AG09309 (cell line): Measurements from ENCODE around the gene TMEM209.
"Not testable (repeated sequence)": the region's sequence is repeated elsewhere in the genome, so short reads cannot be mapped to it uniquely, and the experiment has no call there.

Experiments used
- DNase-seq: peaks from one replicate; pipeline ENCODE4 v3.0.0-alpha.2; 2010; ENCODE audit warnings: low read depth
- H3K4me3 ChIP-seq: 2 replicates; pipeline ENCODE4 v1.5.1; 2011; ENCODE audit warnings: mild to moderate bottlenecking, low read depth, low read length, moderate library complexity; ENCODE audit not compliant: control insufficient read depth
- TF ChIP-seq, protein P1 (sequence below): IDR thresholded peaks from 2 replicates; pipeline ENCODE4 v1.5.1; 2011; ENCODE audit warnings: mild to moderate bottlenecking, low read depth, low read length, inconsistent platforms; ENCODE audit not compliant: insufficient read depth, control insufficient read depth; ENCODE audit errors: missing control alignments

Gene TMEM209

DNA sequence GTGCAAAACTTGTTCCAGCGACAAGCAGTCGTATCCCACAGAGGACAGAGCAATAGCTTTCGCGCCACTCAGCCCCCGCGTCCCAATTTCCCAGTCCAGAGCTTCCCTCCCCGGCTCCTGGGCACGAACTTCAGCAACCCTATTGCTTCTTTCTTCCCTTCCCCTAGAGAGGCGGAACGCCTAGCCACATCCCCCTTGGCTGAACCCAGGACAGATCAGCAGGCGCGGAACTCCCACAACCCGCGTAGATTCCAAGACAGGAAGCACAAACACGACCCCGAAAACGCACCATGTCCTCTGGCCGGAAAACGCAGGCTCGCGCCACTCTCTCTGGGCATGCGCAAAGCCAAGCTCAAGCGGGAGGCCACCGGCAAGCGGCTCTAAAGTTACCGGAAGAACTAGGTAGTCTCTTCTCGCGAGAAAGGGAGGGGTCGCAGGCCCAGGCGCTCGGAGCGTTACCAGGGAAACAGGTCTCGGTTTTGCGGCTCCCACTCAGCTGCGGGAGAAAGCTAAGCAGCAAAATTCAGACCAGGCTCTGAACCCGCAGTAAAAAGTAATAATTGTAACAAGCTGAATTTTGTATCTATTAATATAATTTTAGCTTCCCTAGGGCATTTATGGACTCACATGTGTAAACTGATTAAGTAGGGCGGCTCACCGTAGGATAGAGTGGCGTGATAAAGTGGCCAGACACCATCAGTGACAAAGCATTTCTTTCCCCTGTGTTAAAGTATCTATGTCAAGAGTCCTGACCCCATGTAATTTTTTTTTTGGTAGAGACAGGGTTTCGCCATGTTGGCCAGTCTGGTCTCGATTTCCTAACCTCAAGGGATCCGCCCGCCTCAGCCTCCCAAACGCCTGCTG, at the start of gene TMEM209:
Gene TMEM209, minus strand, starts transcription at position 323 of the 864 bp plus-strand sequence. Its CDS starts 31 bp downstream, at position 292.
- TF ChIP-seq, protein P1, sequence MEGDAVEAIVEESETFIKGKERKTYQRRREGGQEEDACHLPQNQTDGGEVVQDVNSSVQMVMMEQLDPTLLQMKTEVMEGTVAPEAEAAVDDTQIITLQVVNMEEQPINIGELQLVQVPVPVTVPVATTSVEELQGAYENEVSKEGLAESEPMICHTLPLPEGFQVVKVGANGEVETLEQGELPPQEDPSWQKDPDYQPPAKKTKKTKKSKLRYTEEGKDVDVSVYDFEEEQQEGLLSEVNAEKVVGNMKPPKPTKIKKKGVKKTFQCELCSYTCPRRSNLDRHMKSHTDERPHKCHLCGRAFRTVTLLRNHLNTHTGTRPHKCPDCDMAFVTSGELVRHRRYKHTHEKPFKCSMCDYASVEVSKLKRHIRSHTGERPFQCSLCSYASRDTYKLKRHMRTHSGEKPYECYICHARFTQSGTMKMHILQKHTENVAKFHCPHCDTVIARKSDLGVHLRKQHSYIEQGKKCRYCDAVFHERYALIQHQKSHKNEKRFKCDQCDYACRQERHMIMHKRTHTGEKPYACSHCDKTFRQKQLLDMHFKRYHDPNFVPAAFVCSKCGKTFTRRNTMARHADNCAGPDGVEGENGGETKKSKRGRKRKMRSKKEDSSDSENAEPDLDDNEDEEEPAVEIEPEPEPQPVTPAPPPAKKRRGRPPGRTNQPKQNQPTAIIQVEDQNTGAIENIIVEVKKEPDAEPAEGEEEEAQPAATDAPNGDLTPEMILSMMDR: no peak
- peak; percentile 85 for DNase-seq
- peak within 1 kb of the TSS; percentile 71 for H3K4me3 ChIP-seq

DNA sequence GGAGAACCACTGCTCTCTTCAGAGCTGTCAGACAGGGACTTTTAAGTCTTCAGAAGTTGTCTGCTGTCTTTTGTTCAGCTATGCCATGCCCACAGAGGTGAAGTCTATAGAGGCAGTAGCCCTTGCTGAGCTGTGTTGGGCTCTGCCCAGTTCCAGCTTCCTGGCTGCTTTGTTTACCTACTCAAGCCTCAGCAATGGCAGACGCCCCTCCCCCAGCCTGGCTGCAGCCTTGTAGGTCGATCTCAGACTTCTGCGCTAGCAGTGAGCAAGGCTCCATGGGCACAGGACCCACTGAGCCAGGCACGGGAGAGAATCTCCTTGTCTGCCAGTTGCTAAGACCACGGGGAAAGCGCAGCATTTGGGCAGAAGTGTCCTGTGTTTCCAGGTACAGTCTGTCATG, 49.3 kb upstream of the TMEM209 start:
- TF ChIP-seq, protein P1: no peak
- H3K4me3 ChIP-seq: no peak overlapping the region
- no peak for DNase-seq

DNA sequence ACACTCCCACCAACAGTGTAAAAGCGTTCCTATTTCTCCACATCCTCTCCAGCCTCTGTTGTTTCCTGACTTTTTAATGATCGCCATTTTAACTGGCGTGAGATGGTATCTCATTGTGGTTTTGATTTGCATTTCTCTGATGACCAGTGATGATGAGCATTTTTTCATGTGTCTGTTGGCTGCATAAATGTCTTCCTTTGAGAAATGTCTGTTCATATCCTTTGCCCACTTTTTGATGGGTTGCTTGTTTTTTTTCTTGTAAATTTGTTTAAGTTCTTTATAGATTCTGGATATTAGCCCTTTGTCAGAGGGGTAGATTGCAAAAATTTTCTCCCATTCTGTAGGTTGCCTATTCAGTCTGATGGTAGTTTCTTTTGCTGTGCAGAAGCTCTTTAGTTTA, 44.4 kb upstream of the TMEM209 start:
- not testable (repeated sequence) for H3K4me3 ChIP-seq, DNase-seq

DNA sequence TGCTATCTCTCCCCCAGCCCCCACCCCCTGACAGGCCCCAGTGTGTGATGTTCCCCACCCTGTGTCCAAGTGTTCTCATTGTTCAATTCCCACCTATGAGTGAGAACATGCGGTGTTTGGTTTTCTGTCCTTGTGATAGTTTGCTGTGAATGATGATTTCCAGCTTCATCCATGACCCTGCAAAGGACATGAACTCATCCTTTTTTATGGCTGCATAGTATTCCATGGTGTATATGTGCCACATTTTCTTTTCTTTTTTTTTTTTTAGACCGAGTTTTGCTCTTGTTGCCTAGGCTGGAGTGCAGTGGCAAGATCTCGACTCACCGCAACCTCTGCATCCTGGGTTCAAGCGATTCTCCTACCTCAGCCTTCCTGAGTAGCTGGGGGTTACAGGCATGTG, 43.6 kb upstream of the TMEM209 start:
- not testable (repeated sequence) for DNase-seq, H3K4me3 ChIP-seq

DNA sequence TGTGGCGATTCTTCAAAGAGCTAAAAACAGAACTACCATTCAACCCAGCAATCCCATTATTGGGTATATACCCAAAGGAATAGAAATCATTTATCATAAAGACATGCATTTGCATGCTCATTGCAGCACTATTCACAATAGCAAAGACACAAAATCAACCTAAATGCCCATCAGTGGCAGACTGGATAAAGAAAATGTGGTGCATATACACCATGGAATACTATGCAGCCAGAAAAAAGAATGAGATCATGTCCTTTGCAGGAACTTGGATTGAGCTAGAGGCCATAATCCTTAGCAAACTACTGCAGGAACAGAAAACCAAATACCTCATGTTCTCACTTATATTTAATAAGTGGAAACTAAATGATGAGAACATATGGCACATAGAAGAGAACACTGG, 41.3 kb upstream of the TMEM209 start:
- not testable (repeated sequence) for H3K4me3 ChIP-seq, DNase-seq

DNA sequence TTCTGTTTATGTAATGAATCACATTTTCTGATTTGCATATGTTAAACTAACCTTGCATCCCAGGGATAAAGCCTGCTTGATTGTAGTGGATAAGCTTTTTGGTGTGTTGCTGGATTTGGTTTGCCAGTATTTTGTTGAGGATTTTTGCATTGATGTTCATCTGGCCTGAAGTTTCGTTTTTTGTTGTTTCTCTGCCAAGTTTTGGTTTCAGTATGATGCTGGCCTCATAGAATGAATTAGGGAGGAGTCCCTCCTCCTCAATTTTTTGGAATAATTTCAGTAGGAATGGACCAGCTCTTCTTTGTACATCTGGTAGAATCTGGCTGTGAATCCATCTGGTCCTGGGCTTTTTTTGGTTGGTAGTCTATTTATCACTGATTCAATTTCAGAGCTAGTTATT, 38.3 kb upstream of the TMEM209 start:
- H3K4me3 ChIP-seq, DNase-seq: not testable (repeated sequence)

DNA sequence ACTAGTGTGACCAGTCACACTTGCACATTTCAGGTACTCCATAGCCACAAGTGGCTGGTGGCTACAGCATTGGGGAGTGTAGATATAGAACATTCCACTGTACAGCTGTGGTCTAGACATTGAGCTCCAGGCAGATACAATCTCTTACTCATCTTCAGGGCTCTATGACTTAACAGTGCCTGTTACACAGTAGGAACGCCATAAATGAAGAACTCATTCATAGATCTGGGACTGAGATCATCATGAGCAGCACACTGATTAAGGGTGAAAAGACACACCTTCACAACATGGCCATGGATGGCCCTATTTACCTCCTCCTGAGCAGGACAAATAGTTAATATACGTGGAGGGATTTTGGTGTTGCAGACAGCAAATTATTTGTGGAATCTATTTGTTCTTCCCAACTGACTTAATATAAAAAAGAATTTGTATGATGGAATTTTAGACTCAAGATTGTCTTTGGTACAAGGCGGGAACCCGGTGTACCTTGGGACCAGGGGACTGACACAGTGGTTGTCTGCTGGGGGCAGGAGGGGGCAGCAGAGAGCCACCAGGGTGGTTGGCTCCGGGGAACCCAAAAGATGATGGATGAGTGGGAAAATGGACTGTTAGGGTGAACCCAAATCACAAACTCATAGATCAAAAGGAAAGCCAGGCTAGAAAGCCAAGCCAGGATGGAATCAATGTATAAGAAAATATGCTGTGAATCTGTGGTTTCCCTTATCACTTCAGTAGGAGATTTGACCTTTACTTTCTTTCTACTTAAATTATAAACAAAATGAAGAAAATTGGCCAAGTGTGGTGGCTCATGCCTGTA, 37.2 kb upstream of the TMEM209 start:
- TF ChIP-seq, protein P1: peak; percentile 91
- no peak for DNase-seq
- H3K4me3 ChIP-seq: no peak overlapping the region

DNA sequence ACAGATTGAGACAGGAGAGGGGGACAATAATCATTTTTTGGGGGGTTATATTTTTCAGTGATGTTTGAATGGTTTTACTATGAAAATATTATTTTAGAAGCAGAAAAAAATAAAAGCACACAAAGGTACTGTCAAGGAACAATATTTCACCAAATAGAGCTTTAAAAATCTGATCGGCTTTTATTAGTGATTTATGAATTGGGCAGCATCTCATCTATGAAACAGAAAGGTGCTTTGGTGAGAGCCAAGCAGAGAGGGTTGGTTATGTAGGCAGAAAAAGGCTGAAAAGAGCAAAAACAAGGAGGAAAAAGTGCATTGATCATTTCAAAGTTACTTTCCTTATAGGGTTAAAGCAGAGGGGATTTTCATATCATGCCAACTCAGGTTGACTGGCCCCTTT, 35.0 kb upstream of the TMEM209 start:
- DNase-seq: no peak
- TF ChIP-seq, protein P1: no peak
- no peak overlapping the region for H3K4me3 ChIP-seq

DNA sequence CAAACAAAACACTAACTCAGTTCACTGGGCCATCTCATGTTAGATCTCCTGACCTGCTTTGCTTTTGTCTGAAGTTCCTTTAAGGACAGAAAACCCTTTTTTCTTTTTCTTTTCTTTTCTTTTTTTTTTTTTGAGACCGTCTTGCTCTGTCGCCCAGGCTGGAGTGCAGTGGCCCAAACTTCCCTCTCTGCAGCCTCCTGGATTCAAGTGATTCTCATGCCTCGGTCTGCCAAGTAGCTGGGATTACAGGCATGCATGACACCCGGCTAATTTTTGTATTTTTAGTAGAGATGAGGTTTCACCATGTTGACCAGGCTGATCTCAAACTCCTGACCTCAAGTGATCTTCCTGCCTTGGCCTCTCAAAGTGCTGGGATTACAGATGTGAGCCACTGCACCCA, 31.2 kb upstream of the TMEM209 start:
- not testable (repeated sequence) for DNase-seq, H3K4me3 ChIP-seq
